ENCODE data around the gene CIDEB.

GRCh38 chr14:24329073-24329663 is 21.4 kb upstream of the CIDEB start:
- TF ChIP-seq TAF1 (IDR thresholded peaks at IDR 0.05; ENCODE audit: borderline replicate concordance, insufficient read depth, low read length) (no peak), POLR2AphosphoS5 (IDR thresholded peaks at IDR 0.05; ENCODE audit: low read depth, low read length) (no peak), SIN3A (IDR thresholded peaks at IDR 0.05; ENCODE audit: borderline replicate concordance, insufficient read depth, low read length) (no peak), REST (IDR thresholded peaks at IDR 0.05; ENCODE audit: insufficient read depth in 1 of 2, low read depth in 2 of 2, low read length in 2 of 2) (no peak)

All from PFSK-1 (cell line).